Anterior cingulate cortex (tissue), 58 donors: ENCODE results near the gene TBCCD1.

Source experiments
- DNase-seq, 58 donors: peaks; one replicate each; lab custom pipeline; 2025; lab: John Stamatoyannopoulos, UW

TBCCD1 gene, protein sequence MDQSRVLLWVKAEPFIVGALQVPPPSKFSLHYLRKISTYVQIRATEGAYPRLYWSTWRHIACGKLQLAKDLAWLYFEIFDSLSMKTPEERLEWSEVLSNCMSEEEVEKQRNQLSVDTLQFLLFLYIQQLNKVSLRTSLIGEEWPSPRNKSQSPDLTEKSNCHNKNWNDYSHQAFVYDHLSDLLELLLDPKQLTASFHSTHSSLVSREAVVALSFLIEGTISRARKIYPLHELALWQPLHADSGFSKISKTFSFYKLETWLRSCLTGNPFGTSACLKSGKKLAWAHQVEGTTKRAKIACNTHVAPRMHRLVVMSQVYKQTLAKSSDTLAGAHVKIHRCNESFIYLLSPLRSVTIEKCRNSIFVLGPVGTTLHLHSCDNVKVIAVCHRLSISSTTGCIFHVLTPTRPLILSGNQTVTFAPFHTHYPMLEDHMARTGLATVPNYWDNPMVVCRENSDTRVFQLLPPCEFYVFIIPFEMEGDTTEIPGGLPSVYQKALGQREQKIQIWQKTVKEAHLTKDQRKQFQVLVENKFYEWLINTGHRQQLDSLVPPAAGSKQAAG

GRCh38 chr3:186567072-186567921 lies at the start of gene TBCCD1:
Gene TBCCD1, minus strand, starts transcription at chr3:186567339. Its CDS starts 3,010 bp downstream, at chr3:186564329.
- peak; percentile 47 to 93 (median 86) for DNase-seq

DNA sequence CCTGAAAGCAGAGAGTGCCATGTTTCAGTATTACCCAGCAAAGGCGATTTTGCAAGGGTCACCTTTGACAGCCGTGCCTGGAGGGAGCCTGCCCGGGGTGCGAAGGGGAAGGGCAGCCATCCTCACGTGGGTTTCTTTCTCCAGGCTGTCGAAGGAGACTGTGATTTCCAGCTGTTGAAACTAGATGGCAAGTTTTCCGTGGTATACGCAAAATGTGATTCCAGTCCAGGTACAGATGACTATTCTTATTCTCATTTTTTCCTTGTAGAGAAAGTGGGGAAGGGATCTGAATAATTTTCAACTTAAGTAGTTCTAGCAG lies 49.1 kb upstream of the TBCCD1 start:
- no peak for DNase-seq

DNA sequence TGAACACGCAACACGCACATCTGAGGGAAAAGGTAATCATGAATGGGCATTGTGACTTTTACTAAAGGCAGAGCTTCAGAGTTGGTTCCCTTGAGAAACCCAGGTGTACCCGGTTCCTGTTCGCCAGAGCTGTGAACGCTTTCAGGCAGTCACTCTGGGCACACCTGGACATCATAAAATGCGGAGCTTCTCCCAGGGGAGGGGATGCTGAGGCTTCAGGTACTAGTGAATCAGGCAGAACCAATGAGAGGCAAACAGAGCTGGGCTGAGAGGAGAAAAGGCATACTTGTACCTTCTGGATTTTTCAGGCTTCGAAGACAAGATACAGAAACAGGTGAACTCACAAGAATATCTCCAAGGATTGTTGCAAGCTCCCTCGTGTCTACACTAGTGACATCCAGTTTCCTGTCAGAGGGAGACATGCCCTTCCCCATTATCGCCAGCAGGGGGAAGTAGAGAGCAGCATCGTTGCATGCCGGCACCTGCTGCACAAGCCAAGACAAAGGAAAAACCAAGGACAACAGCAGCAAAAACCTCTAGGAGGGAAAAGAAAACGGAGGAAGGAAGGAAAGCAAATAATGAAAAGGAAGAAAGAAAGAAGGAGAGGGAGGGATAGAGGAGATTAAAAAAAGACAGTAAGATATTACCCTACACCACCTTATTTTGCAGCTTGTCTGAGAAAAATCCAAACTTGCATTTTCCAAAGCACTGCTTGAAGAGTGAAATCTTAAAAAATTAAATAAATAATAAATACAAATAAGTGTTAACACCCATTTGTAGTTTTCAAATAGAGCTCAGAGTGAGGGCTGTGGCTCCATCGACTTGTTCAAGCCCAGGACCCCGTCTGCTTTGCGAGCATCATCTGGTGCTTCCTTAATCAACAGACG lies 47.7 kb upstream of the TBCCD1 start:
- peak in 55 of 58 donors; percentile 1 to 87 (median 54) for DNase-seq

DNA sequence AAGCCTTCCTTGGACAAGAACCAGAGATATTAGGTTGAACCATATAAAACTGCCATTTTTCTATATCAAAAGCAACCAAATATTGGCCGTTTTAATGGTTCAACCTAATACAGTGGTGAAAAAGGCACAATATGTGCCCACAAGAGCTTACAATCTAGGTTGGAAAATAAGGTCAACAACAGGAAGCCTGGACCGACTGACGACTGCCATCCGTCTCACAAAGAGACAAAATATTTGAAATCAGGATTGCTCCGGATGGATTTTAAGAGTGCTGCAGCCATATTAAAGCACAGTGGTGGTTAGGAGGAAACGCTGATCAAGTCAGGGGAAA lies 47.1 kb upstream of the TBCCD1 start:
- no peak for DNase-seq

DNA sequence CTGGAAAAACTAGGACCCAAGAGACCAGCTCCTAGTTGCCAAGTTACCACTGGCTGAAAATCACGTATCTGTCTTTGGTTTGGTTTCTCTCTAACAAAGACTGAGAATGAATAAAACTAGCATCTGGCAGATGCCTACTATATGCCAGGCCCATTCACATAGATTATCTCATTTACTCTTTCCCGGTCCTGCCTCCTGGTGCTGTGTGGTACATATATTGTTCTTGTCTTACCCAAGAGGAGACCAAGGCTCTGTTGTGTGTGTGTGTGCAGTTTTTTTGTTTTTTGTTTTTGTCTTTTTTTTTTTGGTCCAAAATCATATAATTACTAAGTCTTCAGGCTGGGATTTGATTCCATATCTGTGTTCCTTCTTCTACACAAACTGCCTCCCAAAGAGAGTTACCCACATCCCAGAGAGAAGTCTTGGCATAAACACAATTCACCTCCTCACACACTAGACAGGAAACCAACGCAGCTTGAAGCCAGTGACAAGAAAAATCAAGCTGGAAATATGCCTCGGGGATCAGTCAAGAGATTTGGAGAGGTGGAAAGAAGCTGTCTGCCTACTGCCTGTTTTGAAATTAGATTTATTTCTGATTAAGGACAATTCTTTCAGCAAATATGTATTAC lies 46.6 kb upstream of the TBCCD1 start:
- DNase-seq, result no peak

DNA sequence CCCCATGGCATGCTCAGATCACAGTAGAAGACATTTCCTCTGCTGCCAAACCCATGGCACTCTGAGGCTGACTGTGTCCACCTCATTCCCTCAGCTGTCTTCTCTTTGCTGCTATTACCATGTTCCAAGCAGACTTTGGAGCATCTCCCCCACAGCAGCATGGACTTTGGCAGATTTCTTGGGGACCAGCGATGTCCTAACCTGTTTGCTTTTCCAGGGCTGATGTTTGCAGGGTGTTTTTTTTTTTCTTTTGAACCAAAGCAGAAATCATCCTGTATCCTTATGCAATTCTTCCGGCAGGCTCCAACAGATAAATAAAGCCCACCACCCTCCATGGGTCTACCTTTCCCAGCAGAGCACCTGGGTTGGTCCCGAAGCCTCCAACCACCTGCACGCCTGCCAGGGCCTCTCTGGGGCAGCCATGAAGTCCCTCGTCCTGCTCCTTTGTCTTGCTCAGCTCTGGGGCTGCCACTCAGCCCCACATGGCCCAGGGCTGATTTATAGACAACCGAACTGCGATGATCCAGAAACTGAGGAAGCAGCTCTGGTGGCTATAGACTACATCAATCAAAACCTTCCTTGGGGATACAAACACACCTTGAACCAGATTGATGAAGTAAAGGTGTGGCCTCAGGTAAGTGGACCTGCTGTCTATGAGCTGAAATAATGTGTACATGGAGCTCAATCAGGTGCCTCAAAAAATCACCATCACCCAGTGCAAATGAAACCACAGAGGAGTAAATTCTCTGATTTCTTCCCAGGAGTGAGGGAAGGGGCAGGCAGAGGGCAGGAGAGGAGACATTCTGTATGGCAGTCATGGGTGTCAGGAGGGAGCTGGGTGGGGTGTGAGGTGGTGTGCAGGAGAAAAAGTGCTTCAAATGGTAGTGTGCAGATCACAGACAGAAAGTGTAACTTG lies 45.8 kb upstream of the TBCCD1 start, which contains the start of gene AHSG:
TSS of gene AHSG (plus strand) at position 340 of the 916 bp plus-strand sequence. CDS start at position 422, 82 bp downstream.
- no peak for DNase-seq

DNA sequence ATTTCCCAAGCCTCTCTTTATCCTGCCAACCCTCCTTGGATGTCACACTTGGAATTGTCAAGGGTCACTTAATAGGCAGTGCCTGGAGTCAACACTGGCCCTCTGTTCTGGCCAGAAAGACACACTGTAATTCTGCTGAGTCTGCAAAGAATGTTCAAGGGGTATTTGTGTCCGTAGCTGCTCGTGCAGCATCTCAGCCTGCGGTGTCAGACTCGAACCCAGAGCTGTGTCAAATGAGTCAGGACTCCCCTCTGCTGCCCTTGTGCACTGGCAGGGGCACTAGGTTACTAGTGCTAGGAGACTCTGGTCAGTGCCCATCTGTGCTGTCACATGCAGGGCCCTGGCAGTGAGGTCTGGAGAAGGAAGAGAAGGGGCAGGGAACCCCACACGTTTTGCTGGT lies 44.9 kb upstream of the TBCCD1 start:
- no peak for DNase-seq

DNA sequence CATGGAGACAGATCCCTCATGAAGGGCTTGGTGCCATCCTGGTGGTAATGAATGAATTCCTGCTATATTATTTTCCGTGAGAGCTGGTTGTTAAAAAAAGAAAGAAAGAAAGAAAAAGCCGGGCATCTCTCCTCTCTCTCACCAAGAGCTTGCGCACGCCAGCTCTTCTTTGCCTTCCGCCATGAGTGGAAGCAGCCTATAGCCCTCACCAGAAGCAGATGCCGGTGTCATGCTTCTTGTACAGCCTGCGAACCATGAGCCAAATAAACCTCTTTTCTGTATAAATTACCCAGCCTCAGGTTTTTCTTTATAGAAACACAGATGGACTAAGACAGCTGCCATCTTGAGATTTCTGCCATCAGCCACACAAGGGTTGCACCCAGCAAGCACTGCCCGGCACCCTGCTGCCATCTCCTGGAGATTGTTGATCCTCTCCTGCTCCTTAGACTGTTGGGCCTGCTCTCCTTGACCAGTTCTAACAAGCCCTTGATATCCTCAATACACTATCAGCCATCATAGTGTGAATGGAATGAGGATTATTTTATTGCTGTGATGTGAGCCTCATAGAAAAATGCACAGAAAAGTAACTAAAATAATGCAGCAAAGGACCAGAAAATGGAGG lies 42.2 kb upstream of the TBCCD1 start:
- no peak for DNase-seq

- no peak for DNase-seq
Measured at GRCh38 chr3:186608624-186609215, 41.6 kb upstream of the TBCCD1 start.

DNA sequence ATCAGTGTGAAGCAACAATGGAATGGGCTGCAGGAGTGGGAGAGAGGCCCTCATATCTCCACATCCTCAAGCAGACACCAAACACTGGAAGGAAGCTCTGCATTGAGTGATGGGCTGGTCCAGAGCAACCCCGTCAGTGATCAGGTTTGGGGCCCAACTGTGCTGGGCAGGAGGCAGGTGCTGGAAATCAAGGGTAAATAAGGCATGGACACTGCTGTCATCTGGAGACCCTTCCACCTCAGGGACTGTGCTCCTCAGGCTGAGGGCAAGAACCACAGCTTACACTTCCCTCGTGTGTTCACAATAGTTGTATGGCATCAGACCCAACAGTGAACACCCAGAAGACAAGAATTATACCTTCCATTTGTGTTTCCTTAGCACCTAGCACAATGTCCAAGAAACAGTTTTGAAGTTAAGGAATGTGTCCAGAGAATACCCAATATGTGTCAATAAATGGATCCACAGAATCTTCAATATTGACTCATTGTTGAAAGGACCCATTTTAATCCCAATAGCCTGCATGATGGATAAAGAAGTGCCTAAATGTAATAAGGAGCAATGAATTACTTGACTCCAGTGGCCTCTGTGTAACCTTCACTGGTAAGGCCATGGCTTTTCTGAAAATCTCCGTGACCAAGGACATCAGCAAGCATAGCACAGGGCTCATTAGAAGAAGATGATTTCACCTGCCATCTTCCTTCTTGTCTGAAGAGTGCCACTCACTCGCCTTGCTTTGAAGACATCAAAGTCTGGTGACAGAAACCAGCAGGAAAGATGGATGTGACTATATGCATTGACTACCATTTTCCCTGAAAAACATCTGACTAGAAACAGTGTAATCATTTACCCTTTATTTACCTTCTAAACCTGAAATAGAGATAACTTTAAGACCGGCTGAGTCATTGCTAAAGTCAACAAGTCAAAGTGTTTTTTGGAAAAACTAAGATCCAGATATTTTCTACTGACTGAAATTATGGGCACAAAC lies 38.7 kb upstream of the TBCCD1 start:
- no peak for DNase-seq

DNA sequence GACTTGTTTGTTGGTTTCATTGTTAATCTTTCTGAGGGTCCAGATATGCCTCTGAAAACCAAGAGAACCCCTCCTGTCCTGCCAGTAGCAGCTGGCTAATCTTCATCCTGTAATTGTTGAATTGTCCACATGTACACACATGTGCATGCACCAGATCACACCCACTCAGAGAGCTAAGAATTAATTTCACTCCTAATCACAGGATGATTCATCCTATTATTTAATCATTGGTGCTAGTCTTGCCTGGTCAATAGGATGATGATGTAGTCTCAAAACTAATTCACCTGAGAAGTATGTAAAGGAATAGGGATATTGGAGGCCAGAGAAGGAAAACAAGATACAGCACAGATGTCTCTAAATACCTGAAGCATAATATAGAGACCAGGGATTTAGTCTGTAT lies 37.9 kb upstream of the TBCCD1 start:
- no peak for DNase-seq

DNA sequence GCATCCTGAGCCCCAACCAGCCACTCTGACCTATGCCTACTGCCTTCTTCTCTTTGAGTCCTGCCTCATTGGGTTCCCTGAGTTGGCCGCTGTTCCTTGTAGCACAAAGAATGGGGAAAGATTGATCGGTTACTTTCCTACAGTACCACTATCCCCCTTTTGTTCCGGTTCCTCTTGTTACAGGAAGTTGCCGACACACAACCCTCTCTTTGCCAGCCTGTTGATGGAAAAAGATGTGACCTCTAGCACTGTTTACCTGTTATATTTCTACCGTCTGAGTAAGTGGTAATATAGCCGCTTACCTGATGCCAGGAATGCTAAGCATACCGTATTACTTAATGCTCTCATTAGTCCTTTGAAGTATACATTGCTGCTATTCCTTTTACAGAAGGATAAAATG lies 36.0 kb upstream of the TBCCD1 start:
- DNase-seq, result no peak

DNA sequence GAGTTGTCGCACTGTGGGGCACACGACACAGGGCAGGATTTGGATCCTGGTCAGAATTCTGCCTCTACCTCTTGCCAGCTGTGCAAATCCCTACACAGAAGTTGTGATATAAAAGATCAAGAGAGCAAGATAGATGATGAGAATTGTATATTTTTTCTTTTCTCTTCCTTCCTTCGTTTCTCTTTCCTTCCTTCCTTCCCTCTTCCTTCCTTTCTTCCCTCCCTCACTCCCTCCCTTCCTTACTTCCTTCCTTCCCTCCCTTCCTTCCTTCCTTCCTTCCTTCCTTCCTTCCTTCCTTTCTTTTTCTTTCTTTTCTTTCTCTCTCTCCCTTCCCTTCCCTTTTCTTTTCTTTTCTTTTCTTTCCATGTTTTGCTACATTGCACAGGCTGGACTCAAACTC lies 33.8 kb upstream of the TBCCD1 start:
- no peak for DNase-seq

GRCh38 chr3:186599785-186600166 lies 32.6 kb upstream of the TBCCD1 start:
- no peak for DNase-seq

DNA sequence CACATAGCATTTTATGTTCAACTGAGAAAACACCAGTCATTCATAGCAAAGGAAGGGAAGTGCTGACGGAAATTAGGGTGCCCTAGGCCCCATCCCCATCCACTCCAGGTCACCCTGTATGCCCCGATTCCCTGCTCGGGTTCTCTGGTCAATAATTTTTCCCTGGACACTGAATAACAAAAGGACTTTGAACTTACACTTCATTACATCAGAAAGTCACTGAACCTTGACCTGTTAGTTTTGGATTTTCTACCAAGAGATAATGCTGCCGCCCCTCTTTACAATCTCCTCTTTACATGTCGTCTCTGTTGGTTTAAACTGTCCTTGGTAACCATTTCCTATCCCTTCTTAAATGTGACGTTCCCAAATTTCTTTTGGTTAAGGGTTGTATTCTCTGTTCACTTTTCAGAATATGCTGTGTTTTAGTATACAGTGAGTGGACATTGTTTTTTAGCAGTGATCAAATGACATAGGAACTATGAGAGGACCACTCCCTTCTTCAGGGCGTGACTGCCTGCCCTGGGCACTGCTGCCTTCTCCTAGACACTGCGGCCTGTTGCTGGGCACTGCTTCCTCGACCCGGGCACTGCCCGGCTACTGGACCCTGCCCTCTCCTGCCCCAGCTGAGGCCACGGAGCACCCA lies 32.1 kb upstream of the TBCCD1 start:
- DNase-seq, result no peak

GRCh38 chr3:186598794-186599141 lies 31.6 kb upstream of the TBCCD1 start:
- DNase-seq, result no peak
